ENCODE data around the gene AFF1.
"Not testable (repeated sequence)": the region's sequence is repeated elsewhere in the genome, so short reads cannot be mapped to it uniquely, and the experiment has no call there.

The AFF1 gene

DNA sequence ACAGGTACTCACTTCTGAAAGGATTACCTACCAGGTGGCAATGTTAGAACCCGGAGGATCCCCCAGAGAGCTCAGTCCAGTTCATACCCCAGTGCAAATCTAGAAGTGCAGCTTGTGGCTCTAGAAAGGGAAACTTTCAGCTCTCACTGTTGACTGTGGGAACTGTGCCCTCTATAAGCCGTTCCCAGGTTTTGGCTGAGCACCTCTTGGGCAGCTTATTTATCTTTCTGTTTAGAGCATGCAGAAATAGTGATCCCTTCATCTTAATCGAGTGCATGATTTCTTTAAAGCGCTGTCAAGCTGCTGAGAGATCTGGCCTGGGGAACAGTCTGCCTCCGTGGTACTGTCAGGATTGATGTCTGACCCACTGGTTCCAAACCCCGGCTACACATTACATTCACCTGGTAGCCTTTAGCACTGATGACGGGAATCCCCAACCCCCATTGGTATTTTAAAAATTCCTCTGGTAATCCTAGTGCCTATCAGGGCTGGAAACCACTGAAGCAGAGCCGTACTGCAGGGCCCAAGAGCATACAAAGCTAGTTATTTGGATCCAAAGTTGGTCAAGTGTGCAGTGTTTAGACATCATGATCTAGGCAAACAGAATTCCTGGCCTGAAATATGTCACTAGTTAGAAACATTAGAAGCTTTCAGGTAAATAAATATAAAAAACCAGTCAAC lies 182.4 kb downstream of the AFF1 start:
- DNase-seq (ENCODE audit: low spot score), result no peak

DNA sequence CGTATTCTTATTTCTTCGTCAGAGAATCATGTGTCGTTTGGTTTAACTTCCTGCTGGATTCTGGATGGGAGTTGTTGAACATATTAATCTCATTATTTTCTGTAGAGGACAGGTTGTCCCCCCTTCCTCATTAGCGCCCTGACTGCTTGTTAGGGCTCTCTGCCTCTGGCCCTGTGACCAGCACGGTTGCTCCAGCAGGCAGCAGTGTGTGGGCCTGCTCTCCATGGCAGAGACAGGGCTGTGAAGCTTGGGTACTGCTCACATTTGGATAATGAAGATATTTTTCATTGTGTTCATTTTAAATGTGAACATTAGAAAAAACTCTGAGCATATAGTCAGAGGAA lies 182.9 kb downstream of the AFF1 start:
- no peak for DNase-seq (ENCODE audit: low spot score)

DNA sequence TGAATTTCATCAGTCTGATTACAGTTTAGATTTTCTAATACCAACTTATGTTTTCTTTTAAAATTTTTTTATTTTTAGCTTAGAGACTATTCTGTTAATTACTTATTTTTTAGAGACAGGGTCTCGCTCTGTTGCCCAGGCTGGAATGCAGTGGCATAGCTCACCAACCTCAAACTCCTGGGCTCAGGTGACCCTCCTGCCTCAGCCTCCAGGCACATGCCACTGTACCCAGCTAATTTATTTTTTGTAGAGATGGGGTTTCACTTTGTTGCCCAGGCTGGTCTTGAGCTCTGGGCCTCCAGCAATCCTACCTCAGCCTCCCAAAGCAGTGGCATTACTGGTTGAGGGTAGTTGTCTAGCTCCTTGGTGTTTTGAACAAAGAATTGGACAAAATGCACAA lies 183.6 kb downstream of the AFF1 start:
- no peak for DNase-seq (ENCODE audit: low spot score)

DNA sequence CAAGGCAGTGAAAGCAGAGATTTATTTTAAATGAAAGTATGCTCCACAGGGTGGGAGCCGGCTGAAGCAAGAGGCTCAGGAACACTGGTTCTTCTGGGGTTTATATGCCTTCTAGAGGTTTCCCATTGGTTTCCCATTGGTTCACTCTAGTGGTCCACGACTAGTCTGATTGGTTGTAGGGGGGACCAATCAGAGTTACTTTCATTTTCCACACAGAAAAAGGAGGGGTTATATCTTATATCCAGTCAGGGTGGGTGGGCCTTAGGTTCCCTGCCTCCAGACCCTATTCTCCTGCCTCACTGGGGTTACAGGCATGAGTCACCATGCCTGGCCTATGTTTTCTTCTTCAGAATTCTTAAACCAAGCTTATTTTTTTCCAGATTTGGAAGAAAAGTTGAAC lies 184.0 kb downstream of the AFF1 start:
- no peak for DNase-seq (ENCODE audit: low spot score)

DNA sequence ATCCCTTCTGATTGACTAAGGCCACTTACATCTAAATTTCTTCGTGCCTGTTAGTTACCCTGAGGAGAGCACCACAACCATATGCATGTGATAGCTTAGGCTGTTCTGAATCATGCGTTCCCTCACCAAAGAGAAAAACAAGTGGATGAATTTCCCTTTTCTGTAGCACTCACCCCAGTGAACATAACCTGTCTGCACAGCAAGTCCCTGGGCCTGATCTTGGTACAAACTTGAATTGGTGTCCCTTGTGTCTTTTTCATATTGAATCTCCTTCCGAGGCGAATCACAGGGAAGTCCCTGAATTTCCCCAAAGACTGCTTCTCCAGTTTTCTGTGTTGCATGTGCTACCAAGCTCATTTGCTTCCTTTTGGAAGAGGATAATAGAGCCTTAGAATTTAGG lies 185.2 kb downstream of the AFF1 start:
- no peak for DNase-seq (ENCODE audit: low spot score)

DNA sequence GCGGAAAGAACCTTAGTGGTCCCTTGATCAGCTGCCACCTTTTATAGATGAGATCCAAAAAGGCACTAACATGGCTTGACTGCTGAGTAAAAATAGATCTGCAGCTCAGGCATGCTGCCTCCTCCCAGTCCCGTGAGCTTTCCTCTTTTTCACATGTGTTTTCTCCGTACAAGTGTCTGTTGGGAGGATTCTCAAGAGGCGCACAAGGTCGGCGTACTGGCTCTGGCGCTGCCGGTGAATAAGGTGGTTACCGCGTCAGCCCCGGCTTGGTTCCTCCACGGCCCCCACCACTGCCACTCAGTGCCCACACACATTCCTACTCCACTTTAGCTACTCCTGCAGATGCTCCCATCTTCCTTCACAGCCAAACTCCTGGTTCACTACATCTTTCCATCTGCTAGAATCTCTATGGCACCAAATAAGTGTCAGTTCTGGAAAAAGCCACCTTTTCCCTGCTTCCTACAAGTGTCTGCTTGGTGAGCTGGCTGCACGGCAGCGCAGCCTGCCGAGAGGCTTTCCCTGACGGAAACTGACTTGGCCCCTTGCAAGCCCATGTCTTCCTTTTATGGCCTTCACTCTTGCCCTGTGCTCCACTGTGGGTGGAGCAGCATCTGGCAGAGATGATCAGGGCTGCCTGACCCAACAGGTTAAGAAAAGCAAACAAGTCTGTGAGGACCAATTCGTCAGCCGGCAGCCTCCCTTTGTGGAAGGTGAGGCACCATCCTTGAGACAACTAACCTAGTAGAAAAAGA lies 185.8 kb downstream of the AFF1 start:
- DNase-seq (ENCODE audit: low spot score), result no peak

DNA sequence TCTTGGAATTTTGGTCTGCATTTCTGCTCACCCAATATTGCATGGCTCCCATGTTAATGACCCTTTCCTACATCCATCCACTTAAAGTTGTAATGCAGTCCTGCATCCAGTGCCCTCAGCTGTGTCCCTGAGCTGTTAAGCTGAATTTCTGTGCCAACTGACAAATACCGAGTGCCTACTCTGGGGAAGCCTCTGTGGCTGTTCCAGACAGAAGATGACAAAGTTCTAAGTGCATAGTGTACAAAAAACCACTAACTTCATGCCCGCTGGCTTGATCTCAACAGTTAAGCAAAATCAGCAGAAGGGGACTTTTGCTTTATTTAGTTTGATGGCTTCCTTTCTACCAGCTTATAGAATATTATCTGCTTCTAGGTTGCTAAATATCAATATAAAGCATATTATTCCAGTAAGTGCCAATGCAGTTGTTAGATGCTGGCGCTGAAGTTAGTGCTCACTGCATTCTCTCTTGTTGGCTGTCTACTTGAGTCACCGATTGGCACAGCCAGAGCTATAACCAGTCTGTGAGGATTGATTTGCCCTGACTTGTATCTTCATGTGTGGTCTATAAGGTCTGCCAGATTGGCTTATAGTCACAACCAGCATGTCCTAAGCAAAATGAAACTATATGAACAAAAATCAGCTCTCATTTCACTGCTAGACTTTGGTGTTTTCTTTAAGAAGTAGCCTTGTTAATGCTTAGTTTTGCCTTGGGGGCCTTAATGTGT lies 186.7 kb downstream of the AFF1 start:
- DNase-seq (ENCODE audit: low spot score), result no peak

DNA sequence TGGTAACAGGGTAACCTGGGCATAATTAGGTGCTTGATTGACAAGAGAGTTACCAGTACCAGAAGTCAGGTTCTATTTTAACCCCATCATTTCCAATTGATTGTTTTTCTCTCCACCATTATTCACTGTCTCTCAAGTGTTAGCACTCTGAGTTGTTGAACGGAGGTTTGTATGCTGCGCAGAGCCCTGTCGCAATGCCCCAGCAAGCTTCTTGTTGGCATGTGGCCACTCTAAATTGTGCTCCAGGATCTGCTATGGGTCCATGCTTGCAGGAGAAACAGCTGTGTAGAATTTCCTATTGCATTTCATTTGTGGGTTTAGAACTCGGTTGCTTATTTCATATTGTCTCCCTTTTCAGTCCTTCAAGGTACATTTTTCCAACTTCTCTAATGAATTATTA lies 187.4 kb downstream of the AFF1 start:
- no peak for DNase-seq (ENCODE audit: low spot score)

DNA sequence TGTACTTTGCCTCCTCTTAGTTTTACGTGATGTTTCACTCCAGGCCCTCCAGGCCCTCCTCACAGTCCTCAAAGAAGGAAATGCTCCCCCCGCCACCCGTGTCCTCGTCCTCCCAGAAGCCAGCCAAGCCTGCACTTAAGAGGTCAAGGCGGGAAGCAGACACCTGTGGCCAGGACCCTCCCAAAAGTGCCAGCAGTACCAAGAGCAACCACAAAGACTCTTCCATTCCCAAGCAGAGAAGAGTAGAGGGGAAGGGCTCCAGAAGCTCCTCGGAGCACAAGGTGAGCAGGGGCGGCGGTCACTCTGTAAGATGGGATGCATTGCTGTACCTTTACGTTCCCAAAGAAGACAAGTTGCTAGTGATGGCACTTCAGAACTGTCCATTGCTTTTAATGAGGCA lies 191.2 kb downstream of the AFF1 start:
- DNase-seq (ENCODE audit: low spot score), result no peak

DNA sequence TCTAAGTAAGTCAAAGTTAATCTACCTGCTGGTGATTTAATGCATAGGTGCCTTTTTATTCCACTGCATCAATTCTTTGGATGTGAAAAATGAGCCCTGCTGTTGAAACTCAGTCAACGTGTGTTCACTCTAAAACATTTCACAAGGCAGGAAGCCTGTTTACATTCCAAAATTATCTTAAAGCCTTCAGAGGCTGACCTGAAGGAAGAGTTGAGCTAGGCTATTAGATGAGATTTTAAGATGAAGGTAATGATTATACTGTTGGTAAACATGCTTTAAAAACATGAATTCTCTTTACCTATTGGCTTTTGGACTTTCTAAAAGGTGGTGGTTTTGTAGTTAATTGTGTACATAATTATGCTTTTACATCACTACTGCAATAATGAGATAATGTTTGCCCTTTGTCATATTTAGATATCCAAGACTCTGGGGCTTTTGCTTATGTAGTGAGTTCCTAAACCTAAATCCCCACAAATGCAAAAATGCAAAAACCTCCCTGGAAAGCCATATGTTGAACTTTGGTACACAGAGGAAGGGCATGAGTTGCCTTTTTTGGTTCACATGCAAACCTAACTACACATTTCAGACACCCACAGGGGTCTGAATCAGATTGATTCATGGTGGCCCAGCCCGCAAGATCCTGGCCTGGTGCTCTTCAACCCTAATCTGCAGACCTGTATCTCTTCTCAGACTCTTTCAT lies 193.3 kb downstream of the AFF1 start:
- no peak for DNase-seq (ENCODE audit: low spot score)

DNA sequence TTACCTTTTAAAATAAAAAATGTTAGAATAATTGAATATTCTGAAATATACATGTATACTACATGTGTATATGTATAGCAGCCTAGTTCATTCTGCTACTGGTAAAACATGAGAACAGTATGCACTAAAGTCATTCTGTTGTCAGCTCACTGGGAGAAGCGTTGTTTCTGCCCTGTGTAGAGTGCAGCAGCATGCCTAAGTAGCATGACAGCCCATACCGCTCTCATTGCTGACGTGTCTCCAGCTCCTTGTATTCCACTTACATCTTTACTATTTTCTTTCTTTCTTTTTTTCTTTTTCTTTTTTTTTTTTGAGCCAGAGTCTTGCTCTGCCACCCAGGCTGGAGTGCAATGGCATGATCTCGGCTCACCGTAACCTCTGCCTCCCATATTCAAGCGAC lies 194.9 kb downstream of the AFF1 start:
- DNase-seq (ENCODE audit: low spot score), result no peak

DNA sequence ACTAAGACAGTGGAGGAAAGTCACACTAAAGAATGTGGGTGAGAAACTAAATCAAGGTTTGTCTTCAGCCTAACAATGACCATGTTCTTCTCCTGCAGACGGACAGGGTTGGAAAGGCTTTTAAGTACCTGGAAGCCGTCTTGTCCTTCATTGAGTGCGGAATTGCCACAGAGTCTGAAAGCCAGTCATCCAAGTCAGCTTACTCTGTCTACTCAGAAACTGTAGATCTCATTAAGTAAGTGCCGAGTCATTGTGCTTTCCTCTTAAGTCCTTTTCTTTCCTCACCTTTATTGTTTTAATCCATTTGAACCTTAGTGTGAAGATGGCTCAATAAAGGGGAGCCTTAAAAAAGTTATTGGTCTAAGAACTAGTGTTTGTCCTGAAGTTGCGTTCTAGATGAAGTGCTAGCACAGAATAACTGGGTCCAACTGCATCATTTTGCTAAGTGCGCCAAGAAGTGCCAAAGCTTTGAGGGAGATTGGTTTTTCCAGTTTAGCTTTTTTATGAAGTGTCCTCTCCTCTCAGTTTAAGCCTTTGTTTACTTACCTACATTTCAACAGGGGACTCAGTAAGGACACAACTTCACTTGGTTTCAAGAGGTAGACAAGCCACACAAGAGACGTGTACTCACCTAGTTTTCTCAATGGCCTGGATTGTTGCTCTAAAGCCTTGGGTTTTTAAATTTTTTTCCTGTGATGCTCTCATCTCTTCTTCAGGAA lies 196.3 kb downstream of the AFF1 start:
- no peak for DNase-seq (ENCODE audit: low spot score)

DNA sequence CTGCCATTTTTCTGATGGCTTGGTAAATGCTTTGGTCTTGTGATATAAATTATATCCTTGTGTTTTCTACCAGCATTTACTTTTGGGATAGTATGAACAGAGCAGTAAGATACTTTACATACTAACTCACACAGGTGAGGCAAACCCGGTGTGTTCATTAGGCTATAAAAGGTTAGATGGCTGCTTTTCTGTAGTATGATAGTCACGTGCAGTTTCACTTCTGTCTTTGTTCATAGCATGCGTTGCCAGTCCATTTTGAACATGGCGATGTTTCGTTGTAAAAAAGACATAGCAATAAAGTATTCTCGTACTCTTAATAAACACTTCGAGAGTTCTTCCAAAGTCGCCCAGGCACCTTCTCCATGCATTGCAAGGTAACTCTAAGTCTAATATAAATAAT lies 197.2 kb downstream of the AFF1 start:
- no peak for DNase-seq (ENCODE audit: low spot score)

DNA sequence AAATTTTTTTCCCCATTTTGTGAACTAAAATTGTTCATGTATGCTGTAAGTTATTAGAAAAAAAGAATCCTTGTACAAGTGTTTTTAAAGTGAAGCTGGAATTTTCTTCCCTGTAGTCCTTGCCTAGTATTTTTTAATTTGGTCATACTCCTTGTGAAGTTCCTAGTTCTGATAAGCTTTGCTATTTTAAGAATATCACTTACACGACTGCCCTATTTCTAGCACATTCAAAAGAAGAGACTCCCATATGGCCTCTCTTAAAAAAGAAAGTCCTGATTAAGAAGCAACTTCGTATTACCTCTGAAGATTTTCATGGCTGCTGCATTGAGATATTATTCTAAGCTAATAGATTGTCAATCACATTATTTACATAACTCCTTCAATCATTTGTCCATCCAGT lies 198.4 kb downstream of the AFF1 start:
- DNase-seq (ENCODE audit: low spot score), result no peak

DNA sequence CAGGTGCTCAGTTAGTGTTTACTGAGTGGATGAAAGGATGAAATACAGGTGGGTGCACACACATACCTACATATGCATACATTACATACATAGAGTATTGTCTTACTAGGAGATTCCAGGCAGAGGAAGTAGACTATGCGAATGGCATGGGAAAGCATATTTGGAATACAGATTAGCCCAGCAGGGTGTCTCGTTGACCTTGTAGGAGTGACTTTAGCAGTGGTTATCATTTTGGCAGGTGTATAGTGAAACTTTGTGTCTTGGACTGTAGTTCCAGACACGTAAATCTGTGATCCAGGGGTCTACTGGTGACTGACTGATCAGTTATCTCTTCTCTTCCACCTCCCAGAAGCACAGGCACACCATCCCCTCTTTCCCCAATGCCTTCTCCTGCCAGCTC lies 199.3 kb downstream of the AFF1 start:
- DNase-seq (ENCODE audit: low spot score), result no peak

DNA sequence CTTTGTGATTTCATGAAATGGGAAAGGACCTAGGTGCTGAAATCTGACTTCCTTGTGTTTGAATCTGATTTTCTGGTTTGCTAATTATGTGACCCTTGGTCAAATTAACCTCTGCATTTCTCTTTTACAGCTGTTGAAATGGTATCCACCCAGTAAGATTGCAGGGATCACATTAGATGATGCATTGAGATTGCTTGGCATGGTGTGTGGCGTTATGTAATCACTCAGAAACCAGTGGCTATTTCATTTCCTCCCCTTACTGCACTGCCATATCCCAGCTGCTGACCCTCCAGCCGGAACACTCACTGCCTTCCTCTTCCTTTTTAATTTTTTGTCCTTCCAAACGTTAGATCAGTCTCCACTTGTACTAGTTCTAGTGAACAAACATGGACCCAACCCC lies 206.6 kb downstream of the AFF1 start:
- no peak for DNase-seq (ENCODE audit: low spot score)

DNA sequence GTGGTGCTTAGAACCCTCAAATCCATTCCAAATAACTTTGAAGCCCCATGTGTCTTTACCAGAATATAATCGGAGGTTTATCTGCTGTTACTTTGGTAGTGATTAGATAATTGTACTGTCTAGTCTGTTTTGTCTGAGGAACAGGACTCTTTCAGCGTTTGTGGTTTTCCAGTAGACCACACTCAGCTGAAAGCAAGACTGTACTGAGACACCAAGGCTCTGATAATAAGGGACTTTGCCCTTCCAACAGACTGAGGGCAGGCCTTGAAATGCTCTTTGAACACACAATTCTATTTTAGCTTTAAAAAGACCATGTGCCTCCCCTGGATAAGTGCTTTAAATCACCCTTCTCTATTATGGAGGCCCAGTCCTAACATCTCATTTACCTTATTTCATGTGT lies 209.5 kb downstream of the AFF1 start:
- DNase-seq (ENCODE audit: low spot score), result no peak

DNA sequence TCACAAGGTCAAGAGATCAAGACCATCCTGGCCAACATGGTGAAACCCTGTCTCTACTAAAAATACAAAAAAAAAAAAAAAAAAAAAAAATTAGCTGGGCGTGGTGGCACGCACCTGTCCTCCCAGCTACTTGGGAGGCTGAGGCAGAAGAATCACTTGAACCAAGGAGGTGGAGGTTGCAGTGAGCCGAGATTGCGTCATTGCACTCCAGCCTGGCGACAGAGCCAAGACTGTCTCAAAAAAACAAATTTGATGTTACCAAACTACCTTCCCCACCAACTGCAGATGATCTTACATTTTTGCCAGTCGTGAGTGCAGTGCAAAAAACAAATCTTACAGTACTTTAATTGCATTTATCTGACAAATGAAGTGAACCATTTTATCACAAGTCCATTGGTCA lies 211.1 kb downstream of the AFF1 start:
- not testable (repeated sequence) for DNase-seq (ENCODE audit: low spot score)

DNA sequence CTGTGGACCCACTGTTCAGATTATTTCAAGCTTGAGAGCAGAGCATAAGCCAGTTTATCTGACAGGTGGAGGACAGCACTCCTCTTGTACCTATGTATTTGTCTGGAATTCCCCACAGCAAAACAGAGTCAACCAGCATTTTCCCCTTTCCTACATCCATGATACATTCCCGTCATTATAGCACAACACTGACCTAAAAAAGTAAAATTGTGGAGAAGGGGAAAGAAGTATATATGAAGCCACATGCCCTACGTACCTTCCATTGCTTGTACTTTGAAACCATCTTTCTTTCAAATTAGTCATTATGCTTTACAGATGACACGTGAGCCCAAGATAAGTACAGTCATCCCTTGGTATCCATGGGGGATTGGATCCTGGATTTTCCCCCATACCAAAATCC lies 212.3 kb downstream of the AFF1 start:
- no peak for DNase-seq (ENCODE audit: low spot score)

DNA sequence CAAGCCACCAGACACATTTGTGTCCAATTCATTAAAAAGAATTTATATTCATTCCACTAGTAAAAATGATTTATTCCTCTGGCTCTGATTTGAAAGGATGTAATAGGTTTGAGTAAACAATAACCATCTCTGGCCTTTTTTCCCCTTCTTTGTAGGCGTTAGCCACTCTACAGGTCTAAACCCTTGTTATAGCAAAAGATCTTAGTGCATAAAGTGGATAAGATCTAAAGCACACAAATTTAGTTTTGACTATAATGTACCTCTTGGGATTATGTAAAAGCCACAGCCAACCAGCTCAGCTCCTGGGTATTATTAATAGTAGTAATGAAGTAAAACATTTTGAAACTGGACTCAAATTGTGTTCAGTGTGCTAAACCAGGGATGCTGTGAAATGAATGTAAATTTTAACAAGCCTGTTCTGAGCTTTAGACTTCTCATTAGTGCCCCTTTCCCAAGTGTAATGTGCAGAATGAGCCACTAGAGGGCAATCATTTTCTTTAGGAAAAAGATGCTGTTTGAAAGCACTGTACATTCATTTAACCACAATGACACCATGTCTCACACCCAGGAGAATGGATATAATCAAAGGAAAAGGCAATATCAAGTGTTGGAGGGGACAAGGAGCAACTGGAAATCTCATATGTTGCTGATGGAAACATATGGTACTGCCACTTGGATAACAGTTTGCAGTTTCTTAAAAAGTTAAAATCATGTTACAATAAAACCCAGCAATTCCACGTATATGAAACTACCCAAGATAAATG lies 215.9 kb downstream of the AFF1 start:
- peak; percentile 78 for DNase-seq (ENCODE audit: low spot score)

DNA sequence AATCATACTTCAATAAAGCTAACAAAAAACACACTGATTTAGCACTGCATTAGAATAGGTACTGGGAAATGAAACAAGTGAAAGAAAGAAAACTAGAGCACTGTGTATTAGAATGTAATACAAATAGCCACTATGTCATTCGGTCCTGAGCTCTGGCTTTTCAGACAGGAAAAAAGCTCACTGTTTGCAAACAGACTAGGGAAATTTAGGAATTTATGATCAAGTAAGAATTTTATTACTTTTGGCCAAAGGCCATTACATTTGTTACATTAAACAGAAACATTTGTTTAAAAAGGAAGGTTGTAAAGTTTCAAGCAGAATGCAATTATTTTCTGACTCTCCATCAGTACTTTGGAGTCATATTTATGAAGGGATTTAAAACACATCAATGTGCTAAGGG lies 216.9 kb downstream of the AFF1 start:
- no peak for DNase-seq (ENCODE audit: low spot score)
